AG09309 (cell line): ENCODE data around the gene PPP2CA.
A peak's percentile ranks its signal among the peaks of the same experiment; 100 is the strongest.
"Not testable (repeated sequence)": the region's sequence is repeated elsewhere in the genome, so short reads cannot be mapped to it uniquely, and the experiment has no call there.

Experiments
- DNase-seq: peaks from one replicate; pipeline ENCODE4 v3.0.0-alpha.2; 2010; ENCODE audit warnings: low read depth
- H3K4me3 ChIP-seq: 2 replicates; pipeline ENCODE4 v1.5.1; 2011; ENCODE audit warnings: mild to moderate bottlenecking, low read depth, low read length, moderate library complexity; ENCODE audit not compliant: control insufficient read depth
- TF ChIP-seq, protein P1 (sequence below): IDR thresholded peaks from 2 replicates; pipeline ENCODE4 v1.5.1; 2011; ENCODE audit warnings: mild to moderate bottlenecking, low read depth, low read length, inconsistent platforms; ENCODE audit not compliant: insufficient read depth, control insufficient read depth; ENCODE audit errors: missing control alignments

PPP2CA gene

DNA sequence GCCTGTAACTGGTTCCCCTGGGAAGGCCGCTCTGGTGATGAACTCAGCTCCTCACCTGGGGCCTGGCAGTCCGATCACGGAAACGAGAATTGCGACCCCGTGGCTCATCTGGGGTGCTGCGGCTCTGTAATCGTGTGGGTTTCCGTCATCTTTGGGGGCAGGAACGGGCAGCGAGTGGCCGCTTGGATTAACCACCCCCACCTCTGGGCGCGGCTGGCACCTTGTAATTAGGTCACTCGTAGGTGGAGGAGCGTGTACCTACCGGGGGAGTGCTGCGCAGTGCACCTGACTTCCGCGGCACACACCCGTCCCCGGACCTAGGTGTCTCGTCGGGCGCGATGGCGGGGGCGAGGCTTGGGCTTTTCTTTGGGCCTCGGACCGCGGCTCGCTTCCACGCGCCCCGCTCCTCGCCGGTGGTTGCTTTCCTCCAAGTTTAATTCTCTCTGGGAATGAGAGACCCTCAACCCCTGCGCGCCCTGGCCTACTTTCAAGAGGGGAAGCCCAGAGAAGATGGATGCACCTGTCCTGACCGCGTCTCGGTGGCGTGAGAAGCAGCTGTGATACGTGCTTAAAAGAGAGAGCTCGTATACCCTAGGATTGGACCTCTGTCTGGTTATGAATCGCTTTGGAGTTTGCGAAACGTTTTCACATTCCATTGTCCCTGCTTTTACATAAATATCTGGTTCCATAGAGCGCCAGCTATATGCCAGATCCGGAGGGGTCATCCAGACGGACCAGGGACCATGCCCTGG lies 744 bp upstream of the PPP2CA start:
- H3K4me3 ChIP-seq: peak overlapping the region; percentile 70
- no peak for DNase-seq
- TF ChIP-seq, protein P1, sequence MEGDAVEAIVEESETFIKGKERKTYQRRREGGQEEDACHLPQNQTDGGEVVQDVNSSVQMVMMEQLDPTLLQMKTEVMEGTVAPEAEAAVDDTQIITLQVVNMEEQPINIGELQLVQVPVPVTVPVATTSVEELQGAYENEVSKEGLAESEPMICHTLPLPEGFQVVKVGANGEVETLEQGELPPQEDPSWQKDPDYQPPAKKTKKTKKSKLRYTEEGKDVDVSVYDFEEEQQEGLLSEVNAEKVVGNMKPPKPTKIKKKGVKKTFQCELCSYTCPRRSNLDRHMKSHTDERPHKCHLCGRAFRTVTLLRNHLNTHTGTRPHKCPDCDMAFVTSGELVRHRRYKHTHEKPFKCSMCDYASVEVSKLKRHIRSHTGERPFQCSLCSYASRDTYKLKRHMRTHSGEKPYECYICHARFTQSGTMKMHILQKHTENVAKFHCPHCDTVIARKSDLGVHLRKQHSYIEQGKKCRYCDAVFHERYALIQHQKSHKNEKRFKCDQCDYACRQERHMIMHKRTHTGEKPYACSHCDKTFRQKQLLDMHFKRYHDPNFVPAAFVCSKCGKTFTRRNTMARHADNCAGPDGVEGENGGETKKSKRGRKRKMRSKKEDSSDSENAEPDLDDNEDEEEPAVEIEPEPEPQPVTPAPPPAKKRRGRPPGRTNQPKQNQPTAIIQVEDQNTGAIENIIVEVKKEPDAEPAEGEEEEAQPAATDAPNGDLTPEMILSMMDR: no peak

DNA sequence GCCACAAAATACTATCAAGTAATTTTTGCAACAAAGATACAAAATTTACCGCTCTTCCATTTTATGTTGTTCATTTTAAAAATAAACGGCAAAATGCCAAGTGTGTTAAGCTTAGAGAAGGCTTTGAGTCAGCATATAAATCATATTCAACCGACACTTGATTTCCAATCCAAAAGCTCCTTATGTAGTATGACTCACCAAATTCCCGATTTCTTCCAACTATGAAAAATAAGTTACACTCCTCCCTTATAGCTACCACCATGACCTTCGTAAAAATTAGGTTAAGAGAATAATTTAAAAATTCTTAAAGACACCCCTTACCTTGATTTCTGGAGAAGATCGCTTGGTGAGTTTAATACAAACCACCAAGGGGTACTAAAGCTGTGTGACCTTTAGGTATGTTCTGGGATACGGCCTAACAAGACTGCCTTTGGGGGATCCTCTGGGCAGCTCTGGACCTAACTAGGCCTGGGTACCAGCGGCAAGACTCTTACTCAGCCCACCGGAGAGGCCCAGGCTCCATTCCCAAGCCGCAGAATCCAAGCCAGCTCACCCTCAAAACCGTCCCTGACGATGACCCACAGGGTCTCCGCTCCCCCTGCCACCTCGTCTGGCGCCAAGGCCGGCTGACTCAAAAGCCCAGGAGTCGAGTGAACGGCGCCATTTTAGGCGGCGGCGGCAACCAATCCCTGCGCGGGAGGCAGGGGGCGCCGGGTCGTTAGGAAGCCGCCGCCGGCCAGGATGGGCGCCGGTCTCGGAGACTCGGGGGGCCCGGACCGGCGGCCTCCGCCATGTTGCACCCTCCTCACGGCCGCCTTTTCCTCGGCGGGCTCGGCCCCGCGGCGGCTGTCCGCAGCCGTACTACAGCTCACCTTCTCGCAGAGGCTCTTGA lies 739 bp downstream of the PPP2CA start:
- no peak for DNase-seq
- TF ChIP-seq, protein P1: no peak

DNA sequence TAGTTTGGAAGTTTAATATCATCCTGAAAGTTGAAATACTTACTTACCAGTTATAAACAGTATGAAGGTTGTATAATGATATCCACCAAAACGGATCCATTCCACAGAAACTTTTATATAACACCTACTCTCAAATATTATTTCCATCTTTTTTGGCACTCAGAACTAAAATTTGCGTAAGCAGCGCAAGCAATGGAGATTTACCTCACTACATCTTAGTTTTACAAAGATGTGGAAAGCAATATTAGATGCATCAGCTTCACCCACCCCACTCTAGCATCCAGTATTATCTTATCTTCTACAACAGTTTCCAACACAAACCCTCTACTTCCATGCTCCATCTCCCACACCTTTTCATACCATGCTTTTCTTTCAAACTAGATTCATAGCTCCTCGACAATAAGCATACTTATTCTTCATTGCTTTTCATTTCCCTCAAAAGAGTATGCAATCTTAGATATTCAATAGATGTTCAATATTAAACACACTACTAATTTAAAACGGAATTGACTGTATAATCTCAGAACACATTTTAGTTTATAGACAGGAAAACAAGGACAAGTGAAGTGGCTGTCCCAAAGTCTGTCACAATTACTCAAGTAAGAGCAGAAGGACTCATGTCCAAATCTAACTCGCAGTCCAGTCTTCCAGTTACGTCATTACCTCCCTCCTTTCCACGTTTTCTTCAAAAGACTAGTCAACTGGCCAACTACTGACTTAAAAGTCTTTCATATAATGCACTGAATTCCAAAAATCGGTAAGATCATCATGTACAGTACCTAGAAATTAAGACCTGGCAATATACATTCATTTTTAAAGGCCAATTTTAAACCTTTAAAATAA lies 2.2 kb downstream of the PPP2CA start:
- H3K4me3 ChIP-seq: peak overlapping the region; percentile 70
- TF ChIP-seq, protein P1: no peak
- DNase-seq: no peak

More for the DNA sequence above, 739 bp downstream of the PPP2CA start:
- H3K4me3 ChIP-seq: peak overlapping the region; percentile 70

DNA sequence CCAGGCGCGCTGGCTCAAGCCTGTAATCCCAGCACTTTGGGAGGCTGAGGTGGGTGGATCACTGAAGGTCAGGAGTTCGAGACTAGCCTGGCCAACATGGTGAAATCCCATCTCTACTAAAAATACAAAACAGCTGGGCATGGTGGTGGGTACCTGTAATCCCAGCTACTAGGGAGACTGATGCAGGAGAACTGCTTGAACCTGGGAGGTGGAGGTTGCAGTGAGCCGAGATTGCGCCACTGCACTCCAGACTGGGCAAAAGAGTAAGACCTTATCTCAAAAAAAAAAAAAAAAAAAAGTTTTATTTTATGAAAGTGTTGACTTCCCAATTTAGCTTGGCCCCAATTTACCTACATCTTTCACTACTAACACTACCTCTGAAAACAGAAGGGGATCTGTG lies 4.2 kb downstream of the PPP2CA start:
- not testable (repeated sequence) for DNase-seq, H3K4me3 ChIP-seq

DNA sequence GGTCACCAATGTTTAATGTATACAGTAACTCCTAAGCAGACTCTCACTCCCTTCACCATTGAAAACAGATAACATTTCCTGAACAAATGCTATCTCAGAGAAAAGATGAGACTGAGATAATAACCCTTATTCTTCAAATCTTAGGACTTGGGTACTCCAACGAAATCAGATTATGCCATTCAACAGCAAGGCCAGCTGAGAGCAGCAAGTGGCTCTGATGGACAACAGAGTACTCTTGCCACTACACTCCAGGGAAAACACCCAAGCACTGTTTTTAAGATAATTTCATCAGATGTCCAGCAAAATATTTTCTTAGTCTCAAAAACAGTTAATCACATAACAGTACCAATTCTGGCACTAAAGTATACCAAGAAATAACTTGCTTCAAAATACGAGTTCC lies 10.1 kb downstream of the PPP2CA start:
- no peak overlapping the region for H3K4me3 ChIP-seq
- no peak for DNase-seq
- TF ChIP-seq, protein P1: no peak

DNA sequence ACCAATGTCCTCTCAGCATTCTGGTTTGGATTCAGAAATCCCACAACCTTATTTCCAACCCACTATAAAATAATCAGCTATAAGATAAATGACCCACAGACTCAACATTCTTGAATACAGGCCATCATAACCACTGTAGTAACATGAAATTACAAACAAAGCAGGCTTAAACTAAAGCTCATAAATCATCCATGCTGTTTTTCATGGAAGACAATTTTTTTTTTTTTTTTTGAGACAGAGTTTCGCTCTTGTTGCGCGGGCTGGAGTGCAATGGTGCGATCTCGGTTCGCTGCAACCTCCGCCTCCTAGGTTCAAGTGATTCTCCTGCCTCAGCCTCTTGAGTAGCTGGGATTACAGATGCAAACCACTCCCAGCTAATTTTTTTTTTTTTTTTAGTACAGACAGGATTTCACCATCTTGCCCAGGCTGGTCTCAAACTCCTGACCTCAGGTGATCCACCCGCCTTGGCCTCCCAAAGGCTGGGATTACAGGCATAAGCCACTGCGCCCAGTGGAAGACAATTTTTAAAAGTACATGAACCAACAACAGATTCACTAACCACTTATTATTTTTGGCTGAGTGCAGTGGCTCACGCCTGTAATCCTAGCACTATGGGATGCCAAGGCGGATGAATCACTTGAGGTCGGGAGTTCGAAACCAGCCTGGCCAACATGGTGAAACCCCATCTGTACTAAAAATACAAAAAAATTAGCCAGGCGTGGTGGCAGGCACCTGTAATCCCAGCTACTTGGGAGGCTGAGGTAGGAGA lies 14.4 kb downstream of the PPP2CA start:
- H3K4me3 ChIP-seq, DNase-seq: not testable (repeated sequence)
